ENCODE results near the gene RPS24.

GRCh38 chr10:78007172-78007571 lies 26.5 kb upstream of the RPS24 start:
- TF ChIP-seq GATA2 (IDR thresholded peaks at IDR 0.05; ENCODE audit: low read depth, low read length) (no peak), GATA3 (IDR thresholded peaks at IDR 0.05; ENCODE audit: low read depth, low read length) (no peak)

Measured in SH-SY5Y (cell line).